GM20431 (cell line): Measurements from ENCODE around the gene CAMKMT.

Experiments used
- in situ Hi-C: fragments of 300-500 bp; cut with MseI, MboI; formaldehyde crosslinking; loops from one replicate; pipeline ENCODE4 v1.15.0; 2020; ENCODE audit warnings: low sequenced_read_pairs; ENCODE audit not compliant: unreplicated experiment

Gene CAMKMT

DNA sequence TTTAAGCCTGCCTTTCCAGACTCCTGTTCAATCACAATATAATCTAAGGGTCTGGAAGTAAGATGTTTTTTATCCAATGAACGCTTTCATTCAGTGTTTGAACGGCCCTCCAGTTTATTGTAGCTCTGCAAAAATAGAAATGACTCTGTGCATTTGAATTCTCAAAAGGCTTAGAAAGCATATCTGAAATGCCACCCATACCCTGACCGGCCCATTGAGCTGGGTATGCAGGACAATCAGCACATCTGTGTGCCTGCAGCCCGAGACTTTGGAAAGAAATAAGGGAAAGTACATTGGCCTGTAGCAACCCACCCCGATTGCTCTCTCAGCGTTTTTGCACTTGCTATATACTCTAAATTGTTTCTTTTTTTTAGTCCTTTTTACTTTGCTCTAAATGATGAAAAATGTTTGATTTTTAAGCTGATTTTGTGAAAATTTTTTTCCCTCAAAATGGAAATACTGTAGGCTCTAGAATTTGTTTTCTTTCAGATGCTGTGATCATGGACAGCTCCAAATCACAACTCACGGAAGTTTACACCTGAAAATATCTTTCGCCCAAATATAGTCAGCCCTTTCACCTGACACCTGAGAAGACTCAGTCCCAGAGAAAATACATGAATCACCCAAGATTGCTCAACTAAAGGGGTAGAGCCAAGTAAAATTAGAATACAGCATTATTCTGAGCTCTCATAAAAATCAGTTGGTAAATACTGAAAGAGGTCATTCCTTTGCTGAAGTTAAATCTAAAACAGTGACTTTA, 385.3 kb downstream of the CAMKMT start:
- in situ Hi-C loops: no loop called here

DNA sequence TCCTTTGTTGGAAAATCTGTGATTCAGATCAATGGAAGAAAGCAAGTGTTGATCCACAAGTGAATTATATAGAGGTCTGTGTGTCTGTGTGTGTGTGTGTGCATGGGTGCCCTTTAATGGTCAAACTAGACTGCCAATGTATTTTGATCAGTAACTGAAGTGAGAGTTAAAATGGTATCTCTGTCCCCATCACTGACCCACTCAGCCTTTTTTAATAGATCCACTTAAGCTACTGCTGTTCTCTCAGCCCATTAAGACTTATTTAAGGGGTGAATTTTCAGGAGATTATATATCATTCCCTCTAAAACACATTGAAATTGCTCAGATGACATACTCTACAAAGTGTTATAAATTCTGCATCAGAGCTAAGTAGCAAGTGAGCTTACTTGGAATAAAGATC, 386.0 kb downstream of the CAMKMT start:
- in situ Hi-C loops: no loop called here

DNA sequence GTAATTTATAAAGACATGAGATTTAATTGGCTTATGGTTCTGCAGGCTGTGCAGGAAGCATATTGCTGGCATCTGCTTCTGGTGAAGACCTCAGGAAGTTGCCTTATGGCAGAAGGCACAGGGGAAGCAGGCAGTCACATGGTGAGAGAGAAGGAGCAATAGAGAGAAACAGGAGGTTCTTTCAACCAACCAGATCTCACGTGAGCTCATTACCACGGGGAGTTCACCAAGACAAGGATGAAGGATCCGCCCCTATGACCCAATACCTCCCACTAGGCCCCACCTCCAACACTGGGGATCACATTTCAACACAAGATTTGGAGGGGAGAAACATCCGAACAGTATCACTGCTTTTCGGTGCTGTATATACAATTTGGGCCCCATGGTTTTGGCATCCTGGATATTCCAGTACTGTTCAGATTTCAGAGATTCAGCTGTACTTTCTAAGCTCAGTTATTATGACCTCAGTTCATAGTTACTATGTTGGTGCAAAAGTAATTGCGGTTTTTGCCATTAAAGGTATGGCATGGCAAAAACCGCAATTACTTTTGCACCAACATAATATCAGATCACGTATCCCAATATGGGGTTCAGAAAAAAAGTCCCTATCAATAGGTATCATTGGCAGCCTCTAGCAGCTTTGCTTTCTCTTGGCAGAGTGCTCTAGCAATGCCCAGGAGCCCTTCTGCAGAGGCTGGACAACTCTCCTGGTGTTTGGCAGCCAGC, 390.2 kb downstream of the CAMKMT start:
- in situ Hi-C loops: no loop called here

DNA sequence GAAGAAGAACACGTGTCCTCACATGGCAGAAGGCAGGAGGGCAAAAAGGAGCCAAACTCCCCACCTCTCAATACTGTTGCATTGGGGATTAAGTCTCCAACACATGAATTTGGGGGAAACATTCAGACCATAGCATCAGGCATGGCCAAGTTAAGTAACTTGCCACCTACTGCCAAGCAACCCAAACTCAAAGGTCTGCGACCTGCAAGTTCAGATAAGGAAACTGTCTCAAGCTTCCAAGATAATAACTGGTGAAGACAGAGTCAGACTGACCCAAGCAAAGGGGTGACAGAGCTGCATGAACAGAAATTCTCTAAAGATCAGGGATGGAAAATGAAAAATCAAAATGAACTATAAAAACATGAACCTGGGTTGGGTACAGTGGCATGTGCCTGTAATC, 391.0 kb downstream of the CAMKMT start:
- in situ Hi-C loops: no loop called here

DNA sequence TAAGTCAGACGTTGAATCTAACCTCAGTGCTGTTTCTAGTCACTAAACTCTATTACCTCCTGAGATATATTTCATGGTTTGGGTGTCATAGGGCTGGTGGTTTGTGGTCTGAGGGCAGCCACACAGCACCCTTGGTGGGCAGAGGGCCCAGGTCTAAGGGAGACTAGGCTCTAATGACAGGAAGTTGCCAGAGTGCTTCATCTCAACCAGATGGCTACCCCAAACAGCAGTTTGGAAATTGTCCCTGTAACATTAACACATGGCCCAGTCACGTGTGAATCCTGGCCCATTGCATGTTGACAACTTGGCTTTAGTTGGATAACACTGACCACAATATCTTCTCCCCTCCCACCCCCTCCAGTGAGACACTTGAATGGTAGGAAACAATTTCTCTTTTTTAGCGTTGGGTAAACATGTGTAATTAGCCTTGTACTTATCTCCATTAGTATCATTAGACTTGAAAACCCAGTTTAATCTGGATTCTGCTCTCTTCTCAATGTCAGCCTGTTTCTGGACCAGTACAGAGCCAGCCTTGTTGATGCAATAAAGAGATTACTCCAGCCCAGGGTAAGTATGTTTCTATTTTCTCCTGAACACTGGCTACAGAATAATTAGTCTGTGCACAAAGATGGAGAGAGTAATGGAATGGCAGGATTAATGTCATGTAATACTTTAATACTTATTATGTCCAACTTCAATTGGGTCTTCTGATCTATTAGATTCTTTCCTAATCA, 392.0 kb downstream of the CAMKMT start:
- in situ Hi-C loops: no loop called here

DNA sequence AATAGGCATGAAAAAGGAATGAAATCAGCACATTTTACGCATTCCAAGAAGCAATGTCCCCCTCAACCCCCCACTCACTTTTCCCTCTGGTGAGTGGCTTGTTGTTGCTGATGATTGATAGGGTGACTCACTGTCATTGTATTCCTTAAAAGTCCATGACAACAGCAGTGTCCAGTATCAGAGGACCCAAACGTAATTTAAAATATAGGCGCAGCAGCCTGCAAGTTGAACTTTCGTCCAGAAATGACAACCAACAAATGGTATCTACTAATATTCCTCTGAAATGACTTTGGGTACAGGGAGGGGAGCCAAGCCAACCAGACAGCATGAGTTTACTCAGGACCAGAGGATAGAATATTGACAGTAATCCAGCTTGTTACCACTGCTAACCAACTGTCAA, 396.8 kb downstream of the CAMKMT start:
- in situ Hi-C loops: no loop called here

DNA sequence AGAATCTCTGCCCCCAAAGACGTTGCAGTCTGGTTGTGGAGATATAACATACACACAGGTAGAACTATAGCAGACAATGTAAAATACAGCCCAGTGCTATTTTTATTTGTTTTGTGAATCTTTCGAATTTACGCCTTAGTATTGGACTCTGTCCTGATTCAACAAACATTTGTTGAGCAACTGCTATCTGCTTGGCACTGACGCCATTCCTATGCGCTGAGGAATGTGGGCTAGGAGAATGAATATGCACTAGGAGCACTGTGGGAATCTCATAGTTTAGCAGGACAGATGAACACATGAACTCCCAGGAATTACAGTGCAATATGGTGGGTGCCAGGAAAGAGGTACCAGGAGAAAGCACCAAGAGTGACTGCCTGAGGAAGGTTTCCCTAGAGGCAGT, 398.1 kb downstream of the CAMKMT start:
- in situ Hi-C loops: no loop called here

DNA sequence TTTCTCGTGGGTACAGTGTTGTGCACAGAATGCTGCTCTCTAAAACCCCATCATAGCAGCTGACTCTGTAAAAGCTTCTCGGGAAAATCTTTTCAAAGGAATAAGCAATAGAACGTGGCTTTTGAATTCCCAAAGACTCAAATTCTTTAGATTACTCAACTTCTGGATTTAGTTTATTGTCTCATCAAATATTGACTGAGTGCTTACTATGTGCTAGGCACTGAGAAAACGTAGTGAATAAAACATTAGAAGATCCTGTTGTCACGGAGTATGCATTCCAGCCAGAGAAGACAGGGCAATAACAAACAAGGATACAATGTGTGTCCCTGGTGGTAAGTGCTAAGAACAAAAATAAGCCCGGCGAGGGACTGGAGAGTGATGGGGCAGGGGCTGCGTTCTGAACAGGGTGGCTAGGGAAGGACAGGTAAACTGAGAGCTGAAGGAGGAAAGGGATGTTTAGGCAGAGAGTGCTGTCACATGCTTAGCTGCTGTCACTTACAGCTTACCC, 401.6 kb downstream of the CAMKMT start:
- in situ Hi-C loops: no loop called here

DNA sequence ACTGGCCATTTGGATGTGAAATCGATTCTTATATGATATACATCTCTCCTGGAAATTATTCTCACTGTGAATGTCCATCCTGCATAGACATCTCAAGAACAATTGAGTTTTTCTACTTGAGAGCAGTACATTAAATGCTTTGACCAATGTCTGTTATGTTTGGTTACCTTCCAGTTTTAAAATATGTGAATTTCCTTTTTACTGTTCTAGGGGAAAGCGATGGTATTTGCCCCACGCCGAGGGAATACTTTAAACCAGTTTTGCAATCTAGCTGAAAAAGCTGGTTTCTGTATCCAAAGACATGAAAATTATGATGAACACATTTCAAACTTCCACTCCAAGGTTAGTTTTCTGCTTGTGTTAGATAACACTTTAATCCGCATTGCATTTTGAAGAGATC, 404.5 kb downstream of the CAMKMT start:
- in situ Hi-C loops: no loop called here

DNA sequence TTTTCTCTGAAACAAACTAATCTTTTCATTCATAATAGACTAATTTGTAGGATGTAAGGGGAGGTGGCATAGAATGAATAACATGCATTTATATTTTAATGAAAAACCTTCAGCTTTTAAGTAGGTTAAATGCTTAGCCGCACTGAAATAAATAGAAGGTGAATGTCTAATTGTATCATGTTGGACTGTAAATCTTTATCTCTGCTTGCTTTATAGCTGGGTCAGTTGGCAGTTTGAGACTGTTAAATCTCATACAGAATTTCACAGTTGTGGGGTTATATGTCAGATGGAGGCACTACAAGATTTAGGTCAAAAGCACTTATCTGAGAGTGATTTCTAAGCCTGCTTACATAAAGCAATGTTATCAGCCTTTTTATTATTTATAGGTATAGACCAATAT, 405.0 kb downstream of the CAMKMT start:
- in situ Hi-C loops: no loop called here

DNA sequence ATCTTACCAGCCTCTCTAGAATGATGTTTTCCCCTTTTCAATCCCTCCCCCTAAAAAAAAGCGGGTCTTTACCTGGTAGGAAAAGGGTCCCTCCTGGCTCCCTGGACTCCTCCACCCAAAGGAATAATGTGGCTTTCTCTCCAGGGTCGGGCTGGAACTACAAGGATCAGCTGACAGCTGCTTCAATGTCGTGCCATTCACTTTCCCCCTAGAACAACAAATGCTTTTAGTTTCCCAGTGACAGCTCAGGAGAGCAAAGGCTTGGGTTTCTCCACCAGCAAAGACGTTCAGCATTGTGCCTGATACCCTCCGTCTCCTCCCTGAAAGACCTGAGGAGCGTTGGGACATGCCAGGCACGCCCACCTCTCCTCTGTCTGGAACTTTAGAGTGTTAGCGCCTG, 405.9 kb downstream of the CAMKMT start:
- in situ Hi-C loops: no loop called here

DNA sequence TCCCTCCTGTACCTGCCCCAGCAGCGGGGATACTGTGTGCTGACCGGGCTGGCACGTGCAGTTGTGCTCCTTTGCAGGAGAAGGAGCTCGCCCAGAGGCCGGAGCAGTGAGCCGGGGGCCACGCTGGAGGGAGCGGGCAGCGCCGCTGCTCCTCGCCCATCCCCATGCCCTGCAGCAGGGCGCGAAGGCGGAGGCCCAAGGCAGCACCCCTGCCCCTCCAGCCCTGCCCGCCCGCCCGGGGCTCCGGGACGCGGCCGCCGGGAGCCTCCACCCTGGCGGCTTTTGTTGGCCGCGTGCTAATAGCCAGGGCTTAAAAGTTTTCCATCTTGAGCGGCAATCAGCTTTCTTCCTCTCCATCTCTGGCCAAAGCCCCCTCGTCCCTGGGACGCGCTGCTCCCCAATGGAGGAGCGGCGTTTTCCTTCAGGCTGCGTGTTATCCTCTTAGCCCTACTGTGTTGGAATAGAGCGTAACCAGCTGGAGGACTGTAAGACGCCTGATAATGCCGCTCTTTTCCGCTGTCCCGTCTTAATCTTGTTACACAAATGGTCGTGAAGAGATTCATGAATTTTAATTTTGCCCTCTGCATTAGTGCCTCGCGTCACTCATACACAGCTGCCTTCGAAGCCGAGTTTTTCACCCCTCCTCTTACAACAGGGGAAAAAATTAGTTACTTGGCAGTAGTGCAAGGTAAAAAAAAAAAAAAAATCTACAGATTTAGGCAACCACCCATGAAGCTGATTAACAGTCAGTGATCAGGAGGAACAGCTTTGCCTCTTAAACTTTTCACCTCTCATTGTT, 406.9 kb downstream of the CAMKMT start:
- in situ Hi-C loops: no loop called here

DNA sequence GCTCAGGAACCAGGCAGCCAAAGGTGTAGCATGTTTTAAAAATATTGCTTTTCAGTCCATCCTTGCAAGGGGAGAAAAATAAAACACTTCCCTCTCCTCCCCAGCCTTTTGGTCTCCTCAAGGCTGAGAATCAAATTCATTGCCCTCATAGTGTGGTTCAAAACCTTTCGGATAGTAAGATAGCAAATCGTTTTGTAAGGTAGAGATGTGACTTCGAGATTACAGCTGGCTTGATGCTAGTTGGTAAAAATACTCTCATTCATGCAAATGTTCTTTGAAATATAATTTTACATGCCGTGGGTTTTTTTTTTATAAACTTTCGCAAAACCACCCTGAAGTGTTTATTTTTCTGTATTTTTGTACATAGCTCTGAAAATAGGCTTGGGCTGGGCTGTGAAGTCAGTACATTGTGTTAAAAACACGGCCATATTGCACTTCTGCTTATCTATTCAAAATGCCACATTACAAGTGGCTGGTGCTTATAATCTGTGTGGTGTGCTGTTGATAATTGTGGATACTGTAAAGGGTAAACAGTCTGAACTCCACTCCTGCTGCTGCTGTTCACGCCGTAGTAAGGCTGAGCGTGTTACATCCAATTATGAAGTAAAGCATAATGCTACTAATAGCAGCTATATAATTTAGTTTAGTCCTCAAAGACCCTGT, 407.7 kb downstream of the CAMKMT start:
- in situ Hi-C loops: no loop called here

DNA sequence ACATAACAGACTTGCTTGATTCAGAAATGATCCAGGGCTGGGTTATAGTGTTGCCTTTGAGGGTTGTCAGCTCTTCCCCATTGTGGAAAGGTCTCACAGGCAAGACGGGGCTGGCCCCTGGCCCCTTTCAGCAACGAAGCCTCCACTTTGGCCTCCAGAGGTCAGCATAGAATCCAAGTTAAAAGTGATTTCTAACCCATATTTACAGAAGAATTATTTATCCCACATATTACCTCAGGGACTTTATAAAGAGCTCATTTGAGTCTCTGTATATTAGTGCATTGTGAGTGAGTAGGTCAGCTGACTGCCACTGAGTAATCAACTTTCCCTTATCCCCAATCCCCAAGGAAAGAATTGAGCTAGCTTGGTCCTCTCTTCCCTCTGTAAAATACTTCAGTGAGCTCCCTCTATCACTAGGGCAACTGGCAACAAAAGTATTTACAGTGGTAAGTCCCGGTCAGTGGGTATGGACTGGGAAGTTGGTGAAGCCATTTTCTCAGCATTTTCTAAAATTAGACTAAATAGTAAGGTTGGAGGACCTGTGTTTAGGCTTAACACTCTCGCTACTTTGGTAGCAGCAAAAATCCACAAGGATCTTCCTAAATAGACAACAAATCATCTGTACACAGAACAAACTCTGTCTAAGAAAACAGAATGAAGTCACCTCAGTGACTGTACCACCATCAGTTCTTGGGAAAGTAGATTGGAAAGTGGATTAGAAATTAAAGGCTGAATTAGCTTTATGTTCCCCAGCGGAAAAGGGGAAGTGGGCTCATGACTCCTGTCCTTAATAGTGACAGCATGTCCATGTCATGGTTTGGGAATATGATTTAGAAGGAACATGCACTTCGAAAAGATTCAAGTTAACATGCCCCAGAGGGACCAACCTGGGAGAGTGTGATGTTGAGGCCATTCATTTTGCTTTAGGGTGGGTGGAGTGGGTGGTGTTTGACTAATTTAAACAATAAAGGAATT, 408.8 kb downstream of the CAMKMT start:
- in situ Hi-C loops: no loop called here

DNA sequence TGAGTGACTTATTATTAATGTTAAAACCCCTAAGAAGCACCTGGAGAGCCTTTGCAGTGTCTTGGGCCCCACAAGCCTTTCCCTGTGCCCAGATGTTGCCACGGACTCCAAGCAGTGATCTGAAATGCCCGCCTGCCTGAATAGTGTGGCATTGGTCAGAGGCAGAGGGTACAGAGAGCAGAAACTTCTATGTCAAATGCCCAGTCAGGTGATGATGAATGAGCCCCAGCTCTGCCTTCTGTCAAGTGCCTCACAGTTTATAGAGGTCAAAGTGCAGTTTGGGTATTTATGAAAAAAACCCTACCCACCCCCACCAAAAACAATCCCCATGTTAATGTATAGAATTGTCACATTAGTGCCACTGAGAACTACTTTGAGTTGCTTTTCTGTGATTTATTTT, 409.8 kb downstream of the CAMKMT start:
- in situ Hi-C loops: no loop called here

DNA sequence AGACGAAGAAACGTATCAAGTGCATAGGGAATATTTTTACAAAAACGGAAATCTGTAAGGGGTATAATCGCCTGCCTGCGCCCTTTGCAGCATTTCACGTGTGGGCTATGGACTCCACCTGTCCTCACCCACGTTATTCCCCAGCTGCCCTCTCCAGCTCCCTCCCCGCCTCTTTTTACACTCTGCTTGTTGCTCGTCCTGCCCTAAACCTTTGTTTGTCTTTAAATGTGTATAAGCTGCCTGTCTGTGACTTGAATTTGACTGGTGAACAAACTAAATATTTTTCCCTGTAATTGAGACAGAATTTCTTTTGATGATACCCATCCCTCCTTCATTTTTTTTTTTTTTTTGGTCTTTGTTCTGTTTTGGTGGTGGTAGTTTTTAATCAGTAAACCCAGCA, 410.4 kb downstream of the CAMKMT start:
- in situ Hi-C loops: no loop called here

DNA sequence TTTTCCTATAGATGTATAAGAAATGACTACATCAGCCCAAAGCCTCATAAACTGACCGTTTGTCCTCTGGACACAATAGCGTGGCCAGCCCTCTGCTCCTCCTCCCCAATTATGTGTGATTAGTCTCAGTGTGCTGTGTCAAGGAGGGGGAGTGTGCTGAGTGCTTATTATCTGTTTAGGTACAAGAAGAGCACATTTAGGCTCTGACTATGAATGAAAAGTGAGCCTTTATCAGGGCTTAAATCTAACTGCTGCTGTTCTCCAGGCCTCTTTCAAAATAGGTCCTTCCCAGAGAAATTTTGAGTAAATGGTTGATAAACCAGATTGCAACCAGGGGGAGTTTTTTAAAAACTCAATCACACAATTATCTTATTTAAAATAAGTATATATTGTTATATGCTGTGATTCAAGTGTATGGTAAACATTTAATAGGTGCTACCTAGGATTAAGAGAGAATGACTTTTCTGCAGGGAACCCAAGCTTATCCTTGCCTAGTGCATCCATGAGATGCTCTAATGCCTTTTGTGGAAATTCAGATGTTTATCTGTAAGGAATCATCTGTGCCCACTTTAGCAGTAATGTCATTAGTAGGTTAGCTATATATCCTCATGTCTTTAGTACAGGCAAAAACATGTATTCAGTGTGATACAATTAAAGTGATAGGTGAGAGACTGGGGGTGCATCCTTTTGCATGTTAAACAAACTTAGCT, 411.1 kb downstream of the CAMKMT start:
- in situ Hi-C loops: no loop called here
